HG02938 (cell line): ENCODE measurements around the gene ATL3.
"Not testable (repeated sequence)": the region's sequence is repeated elsewhere in the genome, so short reads cannot be mapped to it uniquely, and the experiment has no call there.

Experiments
- ATAC-seq: cut with Tn5 transposase; IDR thresholded peaks from one replicate; pipeline ENCODE4 v1.9.1; 2021; ENCODE audit warnings: mild to moderate bottlenecking, moderate library complexity; ENCODE audit not compliant: unreplicated experiment

Gene ATL3

DNA sequence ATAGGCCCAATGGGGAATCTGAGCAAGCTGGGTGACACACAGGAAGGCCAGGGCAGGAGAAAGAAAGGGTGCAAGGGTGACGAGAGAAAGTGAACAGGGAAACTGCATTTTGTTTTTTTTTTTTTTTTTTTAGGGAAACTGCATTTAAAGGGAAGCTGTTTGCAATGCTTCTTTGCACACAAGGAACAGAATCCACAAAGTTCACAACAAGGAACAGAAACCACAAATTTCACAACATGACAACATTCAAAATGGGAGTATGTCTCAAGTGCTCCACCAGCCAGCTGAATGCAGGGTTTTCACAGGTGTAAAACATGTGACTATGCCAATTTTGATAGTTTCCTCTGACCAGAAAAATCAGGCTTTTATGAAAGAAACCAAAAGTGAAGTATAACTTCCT lies 50.1 kb downstream of the ATL3 start:
- ATAC-seq = no peak

DNA sequence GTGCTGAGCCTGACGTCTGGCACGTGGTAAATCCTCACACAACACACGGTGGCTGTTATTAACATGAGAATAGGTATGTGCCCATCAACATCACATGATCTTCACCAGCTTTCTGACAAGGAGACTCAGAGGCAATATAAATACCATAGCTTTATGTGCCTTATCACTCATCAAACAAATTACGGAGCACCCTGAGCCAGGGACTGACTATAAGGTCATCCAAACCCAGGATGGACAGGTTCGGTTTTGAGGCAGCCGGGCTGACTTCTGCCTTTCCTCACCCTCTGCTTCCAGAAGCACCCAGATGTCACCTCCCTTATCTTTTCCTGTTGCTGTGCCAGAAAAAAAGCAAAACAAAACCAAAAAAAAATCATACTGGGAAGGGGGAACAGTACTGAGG lies 51.2 kb downstream of the ATL3 start:
- no peak for ATAC-seq

DNA sequence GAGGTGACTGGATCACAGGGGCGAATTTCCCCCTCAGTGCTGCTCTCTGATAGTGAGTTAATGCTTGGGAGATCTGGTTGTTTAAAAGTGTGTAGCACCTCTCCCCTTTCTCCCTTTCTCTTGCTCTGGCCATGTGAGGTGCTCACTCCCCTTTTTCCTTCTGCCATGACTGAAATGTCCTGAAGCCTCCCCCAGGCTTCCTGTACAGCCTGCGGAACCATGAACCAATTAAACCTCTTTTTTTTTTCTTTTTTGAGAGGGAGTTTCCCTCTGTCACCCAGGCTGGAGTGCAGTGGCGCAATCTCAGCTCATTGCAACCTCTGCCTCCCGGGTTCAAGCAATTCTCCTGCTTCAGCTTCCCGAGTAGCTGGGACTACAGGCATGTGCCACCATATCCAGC lies 53.5 kb downstream of the ATL3 start:
- ATAC-seq = not testable (repeated sequence)

DNA sequence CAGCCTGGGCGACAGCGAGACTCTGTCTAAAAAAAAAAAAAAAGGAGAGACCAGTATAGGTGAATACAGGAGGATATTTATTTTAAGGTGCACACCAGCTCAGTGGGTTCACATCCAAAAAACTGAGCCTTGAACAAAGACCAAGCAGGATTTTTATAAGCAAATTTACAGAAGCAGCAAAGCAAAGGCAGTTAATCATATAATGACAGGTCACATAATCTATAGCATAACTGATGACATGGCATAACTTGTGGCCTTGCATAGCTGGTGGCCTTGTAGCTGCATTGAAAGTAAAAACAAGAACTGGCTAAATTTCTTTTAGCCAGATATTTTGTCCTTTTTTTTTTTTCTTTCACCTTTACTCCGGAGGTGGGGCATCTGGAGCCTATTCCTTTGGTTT lies 54.2 kb downstream of the ATL3 start:
- ATAC-seq = no peak

DNA sequence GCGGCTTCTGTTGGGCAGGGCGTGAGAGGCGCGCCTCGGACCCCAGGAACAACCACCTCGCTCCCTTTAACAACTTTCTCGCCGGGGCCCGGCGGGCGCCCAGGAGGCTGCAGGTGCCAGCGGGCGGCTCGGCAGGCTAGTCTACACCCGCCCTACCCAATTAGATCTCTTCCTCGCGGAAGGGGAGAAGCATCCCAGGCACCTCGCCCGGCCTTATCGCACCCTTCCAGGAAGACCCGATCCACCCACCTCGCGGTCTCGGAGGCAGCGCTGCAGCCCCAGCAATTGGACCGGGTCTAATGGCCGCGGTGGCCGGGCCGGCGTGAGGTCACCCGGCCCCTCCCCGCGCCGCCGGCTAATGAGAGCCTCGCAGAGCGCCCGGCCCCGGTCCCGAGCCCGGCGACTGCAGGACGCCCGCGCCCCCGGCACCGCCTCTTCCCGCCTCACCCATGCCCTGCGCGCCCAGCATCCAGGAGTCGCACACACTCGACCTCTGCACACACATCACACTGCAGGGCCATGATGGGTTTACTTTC lies 57.0 kb downstream of the ATL3 start, which contains the start of gene PLAAT3:
PLAAT3 (minus strand) TSS at position 298 of the 536 bp plus-strand sequence. CDS start 419 bp downstream, outside the sequence.
- ATAC-seq = peak; percentile 47

DNA sequence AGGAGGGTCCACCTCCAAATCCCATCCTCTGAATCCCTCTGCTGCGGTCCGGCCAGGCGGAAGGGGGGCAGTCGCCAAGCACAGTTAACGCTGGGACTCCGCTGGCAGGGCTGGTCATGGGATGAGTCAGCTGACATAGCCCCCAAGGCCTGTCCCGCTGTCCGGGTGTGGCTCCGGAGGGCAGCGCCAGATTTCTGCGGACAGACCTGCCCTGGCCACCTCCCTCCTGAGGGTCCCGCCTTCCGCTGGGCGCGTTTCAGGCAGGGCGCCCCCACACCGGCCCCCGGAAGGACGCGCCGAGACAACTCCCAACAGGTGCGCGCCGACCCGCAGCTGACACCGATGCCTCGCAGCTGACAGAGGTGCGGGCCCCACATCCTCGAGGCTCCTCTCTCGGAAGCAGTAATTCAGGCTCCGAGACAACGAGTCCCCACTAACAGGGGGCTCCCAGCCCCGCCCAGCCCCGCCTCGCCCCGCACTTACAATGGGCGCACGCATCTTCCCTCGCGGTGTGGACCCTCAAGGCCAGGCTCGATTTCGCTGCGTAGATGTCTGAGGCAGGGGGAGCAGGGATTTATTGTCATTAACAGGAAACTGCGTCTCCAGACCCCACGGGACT lies 57.5 kb downstream of the ATL3 start:
- ATAC-seq = peak; percentile 24

DNA sequence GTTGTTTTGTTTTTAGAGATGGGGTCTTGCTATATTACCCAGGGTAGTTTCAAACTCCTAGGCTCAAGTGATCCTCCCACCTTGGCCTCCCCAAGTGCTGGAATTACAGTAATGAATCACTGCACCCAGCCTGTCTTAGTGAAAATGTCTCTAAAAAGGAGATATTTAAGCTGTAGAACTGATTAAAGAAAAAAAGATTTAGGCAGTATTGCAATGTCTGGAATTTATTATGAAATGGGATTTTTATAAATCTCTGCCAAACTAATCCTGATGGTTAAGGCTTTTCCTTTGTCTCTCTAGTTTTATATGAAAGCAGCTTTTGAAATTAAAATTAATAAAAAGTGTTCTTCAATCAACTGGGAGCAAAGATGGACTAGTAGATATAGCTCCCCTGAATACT lies 59.0 kb downstream of the ATL3 start:
- ATAC-seq = no peak

DNA sequence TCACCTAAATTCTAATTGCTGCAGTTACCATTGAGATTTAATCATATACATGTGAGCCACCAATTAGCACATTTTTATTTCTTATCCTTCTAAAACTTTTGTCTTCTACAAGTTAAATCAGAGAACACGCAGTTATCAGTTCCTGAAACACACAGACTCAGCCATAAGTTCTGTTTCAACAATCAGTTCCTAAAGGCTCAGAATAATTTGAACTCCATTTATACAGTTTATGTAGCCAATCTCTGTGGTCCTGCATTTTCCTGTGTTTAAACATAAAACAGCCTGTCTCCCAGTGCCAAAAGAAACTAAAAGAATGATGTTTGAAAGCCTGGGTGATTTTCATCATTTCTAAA lies 59.8 kb downstream of the ATL3 start:
- ATAC-seq = no peak

DNA sequence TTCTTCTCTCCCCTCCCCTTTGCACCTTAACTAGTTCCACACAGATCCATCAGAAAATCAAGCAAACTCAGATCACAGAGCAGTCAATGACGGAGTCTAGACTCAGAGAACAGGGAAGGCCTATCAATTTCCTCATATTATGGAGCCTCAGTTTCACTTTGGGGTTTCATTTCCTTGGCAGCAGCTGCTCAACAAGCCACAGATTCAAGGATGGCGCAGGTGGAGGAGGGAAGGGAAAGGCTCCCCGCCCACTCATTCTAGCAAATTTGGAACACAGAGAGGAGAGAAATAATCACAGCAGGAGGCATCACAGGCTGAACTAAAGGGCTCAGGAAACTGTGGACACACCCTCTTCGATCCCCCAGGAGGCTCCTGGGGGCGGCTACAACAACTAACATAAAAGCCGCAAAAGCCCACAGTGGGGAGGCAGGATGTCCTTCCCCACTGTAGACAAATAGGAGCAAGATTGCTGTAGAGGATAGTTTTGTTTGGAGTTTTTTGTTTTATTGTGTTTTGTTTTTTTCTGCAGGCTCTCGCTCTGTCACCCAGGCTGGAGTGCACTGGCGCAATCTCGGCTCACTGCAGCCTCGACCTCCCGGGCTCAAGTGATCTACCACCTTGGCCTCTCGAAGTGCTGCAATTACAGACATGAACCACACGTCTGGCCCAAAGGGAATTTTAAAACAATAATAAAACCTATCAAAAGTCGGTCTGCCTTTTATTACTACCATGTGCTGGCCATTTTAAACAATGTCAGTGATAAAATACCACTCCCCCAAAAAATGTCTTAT lies 60.4 kb downstream of the ATL3 start:
- ATAC-seq = no peak

DNA sequence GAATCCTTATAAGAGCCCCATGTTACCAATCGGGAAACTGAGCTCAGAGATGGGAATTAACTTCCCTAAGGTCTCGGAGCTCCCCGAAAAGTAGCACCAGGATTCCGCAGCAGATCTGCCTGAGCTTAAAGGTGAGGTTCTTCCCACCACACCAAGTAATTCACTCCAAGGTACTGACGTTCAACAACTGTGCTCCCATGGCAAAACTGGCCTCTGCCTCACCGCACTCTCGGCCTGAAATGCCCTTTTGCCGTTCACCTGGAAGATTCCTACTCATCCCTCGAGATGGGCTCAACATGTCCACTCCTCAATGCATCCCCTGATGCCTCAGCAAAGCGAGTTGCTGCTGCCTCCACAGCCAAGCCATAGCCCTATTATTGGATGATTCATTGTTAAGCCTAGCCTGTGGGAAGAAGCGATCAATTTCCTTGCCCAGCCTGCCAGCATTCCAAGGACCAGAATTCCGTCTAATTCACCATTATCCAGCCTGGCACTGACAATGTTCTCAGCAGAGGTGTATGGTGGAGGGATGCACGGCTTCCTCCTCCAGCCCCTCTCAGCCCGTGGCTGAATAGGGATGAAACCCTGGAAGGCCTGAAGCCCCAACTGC lies 61.1 kb downstream of the ATL3 start:
- ATAC-seq = no peak

DNA sequence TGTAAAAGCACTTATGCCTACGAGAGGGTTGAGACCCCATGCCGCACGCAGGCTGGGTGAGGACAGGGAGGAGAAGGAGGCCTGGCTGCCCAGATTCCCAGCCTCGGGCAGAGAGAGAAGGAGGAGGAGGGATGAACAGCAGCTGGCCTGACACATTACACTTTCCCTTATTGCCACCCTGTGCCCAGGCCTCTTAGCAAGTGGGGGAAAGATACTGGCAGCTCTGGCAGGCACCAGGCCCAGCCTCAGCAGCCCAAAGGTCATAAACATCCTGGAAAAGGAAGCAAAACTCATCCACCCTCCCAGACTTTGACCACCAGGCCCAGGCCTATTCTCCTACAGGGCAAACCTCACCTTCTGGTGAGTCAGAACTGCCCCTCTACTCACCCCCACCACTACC lies 61.6 kb downstream of the ATL3 start:
- ATAC-seq = no peak

DNA sequence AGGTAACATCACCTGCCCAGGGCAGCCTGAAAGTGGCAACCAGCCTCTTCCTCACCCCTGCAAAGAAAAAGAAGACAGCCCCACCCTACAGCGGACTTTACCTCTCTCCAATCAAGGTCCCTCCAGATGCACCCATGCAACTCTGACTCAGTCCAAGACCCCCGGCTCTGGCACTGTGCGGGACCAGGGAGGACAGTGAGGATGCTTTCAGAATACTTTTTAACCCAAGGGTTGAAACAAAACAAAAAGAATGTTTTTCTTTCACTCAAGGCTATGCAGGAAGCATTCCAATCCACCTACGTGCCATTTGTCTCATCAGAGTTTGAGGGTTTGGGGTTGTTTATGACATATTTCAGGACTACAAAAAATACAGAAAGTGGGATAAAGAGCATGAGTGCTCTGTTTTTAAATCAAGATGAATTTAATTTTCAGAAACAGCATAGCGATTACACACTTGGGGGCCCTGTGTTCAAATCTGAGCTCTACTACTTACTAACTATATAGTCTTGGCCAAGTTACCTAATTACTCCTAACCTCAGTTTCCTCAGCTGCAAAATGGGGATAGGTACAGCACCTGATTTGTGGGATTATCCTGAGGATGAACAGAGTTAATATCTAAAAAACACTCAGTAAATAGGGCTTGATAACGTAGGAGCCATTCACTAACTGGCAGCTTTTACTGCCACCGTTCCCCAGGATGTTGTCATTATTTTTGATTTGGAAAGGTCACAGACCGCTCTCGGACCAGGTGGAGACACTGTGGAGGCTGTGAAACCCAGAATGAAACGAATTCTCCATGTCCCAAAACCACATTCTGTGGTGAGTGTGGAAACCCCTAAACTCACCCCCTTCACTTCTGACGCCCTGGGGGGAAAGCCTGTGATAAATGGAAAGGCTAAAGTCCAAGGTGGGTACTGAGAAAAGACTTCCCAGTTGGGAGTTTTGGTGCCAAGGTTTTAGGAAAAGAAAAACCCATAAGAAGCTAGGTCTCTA lies 62.5 kb downstream of the ATL3 start:
- ATAC-seq = no peak

DNA sequence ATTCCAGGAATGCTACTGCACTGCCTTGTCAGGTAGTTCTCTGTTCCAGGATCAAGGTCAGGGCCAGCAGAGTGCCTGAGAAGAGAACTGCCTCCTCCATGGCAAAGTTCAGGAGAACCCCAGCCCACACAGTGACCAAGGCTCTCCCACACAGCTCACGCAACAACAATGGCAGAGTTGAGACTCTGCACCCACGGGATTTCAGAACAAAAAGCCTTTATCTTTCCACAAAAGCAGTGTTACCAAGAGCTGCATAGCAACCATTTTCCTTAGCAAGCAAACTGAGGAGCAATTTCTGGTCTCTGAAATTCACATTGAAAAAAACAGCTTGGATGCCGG lies 68.0 kb downstream of the ATL3 start:
- ATAC-seq = no peak

DNA sequence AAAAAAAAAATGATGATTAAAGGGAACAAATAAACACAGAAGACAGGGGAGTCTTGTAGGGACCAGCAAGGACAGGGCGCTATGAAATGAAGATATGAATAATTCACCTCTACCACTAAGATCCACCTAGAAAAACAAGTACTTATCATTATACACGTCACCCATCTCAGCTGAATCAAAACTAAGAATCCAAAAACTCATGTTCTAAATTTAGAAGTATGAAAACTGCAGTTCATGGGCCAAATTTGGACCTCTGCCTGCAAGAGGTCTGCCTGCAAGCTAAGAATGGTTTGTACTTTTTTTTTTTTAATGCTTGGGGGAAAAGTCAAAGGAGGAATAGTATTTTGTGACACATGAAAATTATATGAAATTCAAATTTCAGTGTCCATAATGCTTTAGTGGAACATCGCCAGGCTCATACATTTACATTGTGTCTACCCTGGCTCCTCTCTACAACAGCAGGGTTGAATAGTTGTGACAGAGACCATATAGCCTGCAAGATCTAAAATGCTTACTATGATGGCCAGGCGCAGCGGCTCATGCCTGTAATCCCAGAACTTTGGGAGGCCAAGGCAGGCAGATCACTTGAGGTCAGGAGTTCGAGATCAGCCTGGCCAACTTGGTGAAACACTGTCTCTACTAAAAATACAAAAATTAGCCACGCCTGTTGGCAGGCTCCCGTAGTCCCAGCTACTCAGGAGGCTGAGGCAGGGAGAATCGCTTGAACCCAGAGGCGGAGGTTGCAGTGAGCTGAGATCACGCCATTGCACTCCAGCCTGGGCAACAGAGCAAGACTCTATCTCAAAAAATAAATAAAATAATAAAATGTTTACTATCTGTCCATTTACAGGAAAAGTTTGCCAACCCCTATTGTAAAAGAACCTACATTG lies 68.6 kb downstream of the ATL3 start:
- ATAC-seq = not testable (repeated sequence)

DNA sequence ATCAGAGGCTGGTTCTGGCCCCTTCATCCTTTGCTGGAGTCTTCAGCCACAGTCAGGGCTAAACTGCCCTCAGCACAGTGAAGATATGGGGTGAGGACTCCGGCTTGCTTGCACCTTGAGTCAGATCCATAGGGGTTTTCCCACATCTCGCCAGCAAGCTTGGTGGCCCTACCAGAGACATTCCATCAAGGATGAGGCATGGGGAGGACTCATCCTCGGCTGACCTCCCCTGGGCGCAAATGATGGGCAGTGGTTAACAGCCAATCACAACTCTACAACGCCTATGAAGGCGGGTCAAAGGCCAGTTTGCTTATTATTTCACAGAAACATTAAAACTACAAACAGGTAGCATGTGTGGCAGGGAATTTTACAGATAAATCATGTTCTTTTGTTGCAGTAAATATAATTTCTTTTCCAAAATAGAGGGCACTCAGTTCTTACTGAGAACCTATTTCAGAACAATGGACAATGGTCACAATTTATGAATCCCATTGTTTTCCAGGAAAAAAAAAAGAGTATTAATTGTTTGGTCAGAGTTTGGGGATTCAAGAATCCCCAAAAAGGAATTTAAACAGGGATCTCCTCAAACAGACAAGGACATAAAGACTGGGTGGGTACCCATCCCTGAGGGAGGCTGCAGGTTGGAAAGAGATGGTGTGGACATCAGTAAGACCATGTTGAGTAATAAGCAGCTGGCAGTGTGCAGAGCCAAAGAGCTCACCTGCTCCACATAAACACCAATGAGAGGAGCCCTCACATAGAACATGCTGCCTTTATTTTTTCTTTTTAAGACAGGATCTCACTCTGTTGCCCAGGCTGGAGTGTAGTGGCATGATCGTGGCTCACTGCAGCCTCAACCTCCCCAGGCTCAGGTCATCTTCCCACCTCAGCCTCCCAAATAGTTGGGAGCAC lies 71.7 kb downstream of the ATL3 start:
- ATAC-seq = no peak

DNA sequence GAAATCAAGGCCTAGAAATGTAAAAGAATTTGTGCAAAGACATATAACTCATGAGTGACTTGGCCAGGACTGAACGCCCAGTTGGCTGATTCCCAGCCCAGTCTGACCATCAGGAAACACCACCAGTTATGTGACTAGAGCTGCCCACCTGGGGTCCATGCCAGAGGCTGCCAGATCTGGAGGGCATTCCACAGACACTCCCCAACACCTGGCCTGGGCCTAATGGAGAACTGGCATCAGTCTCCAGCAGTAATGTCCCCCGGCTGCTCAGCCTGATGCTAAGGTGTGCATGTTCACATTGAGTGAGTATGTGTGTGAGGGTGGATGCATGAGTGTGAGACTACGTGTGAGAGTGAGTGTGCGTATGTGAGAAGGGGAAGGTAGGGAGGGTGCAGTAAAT lies 72.6 kb downstream of the ATL3 start:
- ATAC-seq = no peak

DNA sequence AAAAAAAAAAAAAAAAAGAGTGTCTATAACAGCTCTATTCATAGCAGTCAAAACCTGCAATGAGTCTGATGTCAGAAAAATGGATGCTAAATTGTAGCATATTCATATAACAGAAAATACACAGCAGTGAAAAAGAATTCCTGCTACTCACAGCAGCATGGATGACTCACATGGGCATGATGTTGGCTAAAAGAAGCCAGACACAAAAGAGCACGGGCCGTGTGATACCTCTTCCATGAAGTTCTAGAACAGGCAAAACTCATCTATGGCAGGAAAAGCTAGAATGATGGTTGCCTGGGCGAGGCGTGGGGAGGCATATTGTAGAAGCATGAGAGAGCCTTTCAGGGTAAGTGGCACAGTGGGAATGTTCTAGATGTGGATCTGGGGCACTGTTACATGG lies 75.9 kb downstream of the ATL3 start:
- no peak for ATAC-seq

DNA sequence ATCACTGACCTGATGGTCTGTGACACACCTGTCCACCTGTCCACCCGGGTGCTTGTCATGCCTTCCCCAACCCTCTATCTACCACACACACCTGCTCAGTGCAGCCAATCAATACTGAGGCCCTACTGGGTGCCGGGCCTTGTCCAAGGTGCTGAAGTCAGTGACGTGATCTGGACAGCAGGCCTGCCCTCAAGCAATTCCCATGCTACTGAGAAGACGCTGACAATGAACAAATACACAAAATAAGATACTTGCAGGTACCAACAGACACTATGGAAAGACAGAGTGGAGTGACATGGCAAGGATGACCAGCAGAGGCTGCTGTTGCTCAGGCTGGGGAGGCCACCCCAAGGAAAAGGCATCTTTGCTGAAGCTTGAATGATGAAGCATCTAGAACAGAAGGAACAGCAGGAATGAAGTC lies 78.2 kb downstream of the ATL3 start:
- no peak for ATAC-seq
